Heart right ventricle (tissue), 16 donors: ENCODE results near the gene DHRS9. TPM values are rescaled to one million over a fixed set of nuclear protein-coding genes. Genes with fewer than 3 reads are reported as not detected.
A peak's percentile ranks its signal among the peaks of the same experiment; 100 is the strongest.

Source experiments
- ATAC-seq, 8 donors: fragments of 200-7000 bp; cut with Tn5 transposase; one replicate each; pipeline ENCODE4 v1.9.1; 2020; ENCODE audit warnings: mild to moderate bottlenecking in 8 of 8, moderate library complexity in 8 of 8, moderate number of reproducible peaks in 1 of 8
- DNase-seq, 2 donors: peaks; one replicate each; pipeline ENCODE4 v3.0.0-alpha.2; 2020
- H3K27ac ChIP-seq, 10 donors: fragments of 200-600 bp; sonication (generic) in 2 of 10; one replicate each; pipeline versions ENCODE4 v1.5.0 to v1.8.0; 2020 to 2022; ENCODE audit warnings: mild to moderate bottlenecking in 3 of 10
- H3K27me3 ChIP-seq, 7 donors: fragments of 200-600 bp; one replicate each; pipeline ENCODE4 v1.8.0; 2021 to 2022; ENCODE audit warnings: mild to moderate bottlenecking in 2 of 7
- H3K36me3 ChIP-seq, 9 donors: fragments of 200-600 bp; sonication (generic) in 1 of 9; one replicate each; pipeline versions ENCODE4 v1.5.0 to v1.8.0; 2020 to 2022; ENCODE audit warnings: mild to moderate bottlenecking in 2 of 9
- H3K4me1 ChIP-seq, 9 donors: fragments of 200-600 bp; sonication (generic) in 1 of 9; one replicate each; pipeline versions ENCODE4 v1.5.0 to v1.8.0; 2020 to 2022; ENCODE audit warnings: mild to moderate bottlenecking in 4 of 9
- H3K4me3 ChIP-seq, 10 donors: fragments of 200-600 bp; sonication (generic) in 2 of 10; one replicate each; pipeline versions ENCODE4 v1.5.0 to v1.8.0; 2020 to 2022; ENCODE audit warnings: mild to moderate bottlenecking in 7 of 10, moderate library complexity in 2 of 10
- H3K9me3 ChIP-seq, 11 donors: fragments of 200-600 bp in 10 of 11; sonication (generic) in 2 of 11; one replicate each; pipeline versions ENCODE4 v1.5.0 to v1.8.0; 2013 to 2022; ENCODE audit warnings: mild to moderate bottlenecking in 2 of 11, control low read depth in 1 of 11, moderate library complexity in 1 of 11
- WGBS, 2 donors: extraction: QIAGEN DNeasy Blood & Tissue Kit; methylation state at CpG; one replicate each; pipeline ENCODE4 v1.1.7; 2013; ENCODE audit warnings: inconsistent platforms in 1 of 2; 5-methylcytosine and 5-hydroxymethylcytosine counted together
- intact Hi-C, 10 donors: fragments of 100-400 bp; cut with DNase I; formaldehyde crosslinking; loops; one replicate each; pipeline versions ENCODE4 v1.11.1 to v1.14.2; 2022
- polyA plus RNA-seq, 2 donors: library from polyadenylated mRNA; stranded (reverse); fragments of 200-250 nt; gene quantifications; one replicate each; pipeline ENCODE4 v1.2.3, GENCODE V29; 2013
- total RNA-seq, 10 donors: library from RNA; stranded (reverse); fragmentation: NEBNext Ultra II Directional in 3 of 10; extraction: Animal tissue kit (Norgen Biotek cat#: 25700) in 3 of 10; gene quantifications; one replicate each; pipeline versions ENCODE4 v1.2.1 to v1.2.4, GENCODE V29; 2021 to 2023
- TF ChIP-seq, protein P1 (sequence below), 9 donors: fragments of 200-600 bp; sonication (generic) in 2 of 9; IDR thresholded peaks; one replicate each; pipeline versions ENCODE4 v1.5.0 to v1.8.0; 2021 to 2022; ENCODE audit warnings: antibody characterized with exemption in 9 of 9, mild to moderate bottlenecking in 5 of 9, moderate library complexity in 1 of 9
- donor health status: Arrhythmogenic right ventricular cardiomyopathy.
- donor health status: ischemic (EF 13 %, LVEDD 7.1; RV severe dilation, severe dysfunction).
- donor health status: healthy with polysubstance abuse.
- donor health status: DM: no; HTN: yes; CAD: no.
- donor health status: DM: no; HTN: no; CAD: no.
- donor health status: ischemic (EF 25% LVEDD 6.9; RV normal size, moderate dysfunction).
- donor health status: ischemic (EF 25% LVEDD 5.7; RV mildly dilated, moderate dysfunction).
- donor health status: healthy.
- donor health status: DM: yes; HTN: yes; CAD: no.
- donor health status: Ischemic cardiomyopathy.
- donor health status: ischemic (EF 35%, LVEDD 5.7; RV mildly dilated, moderate dysfunction).
- donor health status: nonischemic (EF 11% LVEDD 7.7; RV severe dilation, severe dysfunction).
- donor health status: DM: yes; HTN: yes; CAD: no.
- donor health status: PGD.
- donor health status: ischemic (EF 29% LVEDD 5.4; RV normal size, mild dysfunction).
- donor health status: nonischemic (EF 23%, LVEDD 6.1; RV moderate dilation, normal function).

Gene DHRS9
- total and polyA plus RNA-seq, 12 donors = 0.17 to 10.4 (median 1.5) TPM

DNA sequence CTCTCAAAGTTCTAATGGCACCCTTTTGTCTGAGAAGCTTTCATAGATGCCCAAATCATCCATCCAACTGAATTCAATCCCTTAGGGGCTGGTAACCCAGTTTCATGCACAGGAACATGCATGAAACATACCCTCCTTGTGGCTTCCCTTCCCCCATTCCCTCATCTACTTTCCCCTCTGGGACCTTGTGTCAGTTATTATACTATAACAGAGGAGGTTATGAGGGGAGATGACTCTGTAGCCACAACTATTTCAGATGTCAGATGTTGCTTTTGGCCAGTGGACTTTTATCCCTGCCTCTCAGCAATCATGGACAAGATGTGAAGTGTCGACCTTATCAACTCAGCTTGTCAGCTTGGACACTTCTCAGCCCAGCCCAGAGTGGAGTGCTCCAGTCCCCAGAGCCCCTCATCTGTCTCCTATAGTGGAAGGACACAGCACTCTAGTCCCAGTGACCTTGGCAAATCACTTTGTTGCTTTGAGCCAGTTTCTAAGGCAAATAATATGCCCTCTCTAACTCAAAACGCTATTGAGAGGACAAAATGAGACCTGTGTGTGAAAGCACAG is 8.4 kb downstream of the DHRS9 start:
- TF ChIP-seq, protein P1, sequence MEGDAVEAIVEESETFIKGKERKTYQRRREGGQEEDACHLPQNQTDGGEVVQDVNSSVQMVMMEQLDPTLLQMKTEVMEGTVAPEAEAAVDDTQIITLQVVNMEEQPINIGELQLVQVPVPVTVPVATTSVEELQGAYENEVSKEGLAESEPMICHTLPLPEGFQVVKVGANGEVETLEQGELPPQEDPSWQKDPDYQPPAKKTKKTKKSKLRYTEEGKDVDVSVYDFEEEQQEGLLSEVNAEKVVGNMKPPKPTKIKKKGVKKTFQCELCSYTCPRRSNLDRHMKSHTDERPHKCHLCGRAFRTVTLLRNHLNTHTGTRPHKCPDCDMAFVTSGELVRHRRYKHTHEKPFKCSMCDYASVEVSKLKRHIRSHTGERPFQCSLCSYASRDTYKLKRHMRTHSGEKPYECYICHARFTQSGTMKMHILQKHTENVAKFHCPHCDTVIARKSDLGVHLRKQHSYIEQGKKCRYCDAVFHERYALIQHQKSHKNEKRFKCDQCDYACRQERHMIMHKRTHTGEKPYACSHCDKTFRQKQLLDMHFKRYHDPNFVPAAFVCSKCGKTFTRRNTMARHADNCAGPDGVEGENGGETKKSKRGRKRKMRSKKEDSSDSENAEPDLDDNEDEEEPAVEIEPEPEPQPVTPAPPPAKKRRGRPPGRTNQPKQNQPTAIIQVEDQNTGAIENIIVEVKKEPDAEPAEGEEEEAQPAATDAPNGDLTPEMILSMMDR (IDR thresholded peaks at IDR 0.05) = no peak
- DNase-seq = peak in 1 of 2 donors; percentile 12
- intact Hi-C loops = loop anchor here in 1 of 10 donors (10.0 kb wide), 1 partner anchor 113 kb away; no protein-coding TSS in a partner anchor

DNA sequence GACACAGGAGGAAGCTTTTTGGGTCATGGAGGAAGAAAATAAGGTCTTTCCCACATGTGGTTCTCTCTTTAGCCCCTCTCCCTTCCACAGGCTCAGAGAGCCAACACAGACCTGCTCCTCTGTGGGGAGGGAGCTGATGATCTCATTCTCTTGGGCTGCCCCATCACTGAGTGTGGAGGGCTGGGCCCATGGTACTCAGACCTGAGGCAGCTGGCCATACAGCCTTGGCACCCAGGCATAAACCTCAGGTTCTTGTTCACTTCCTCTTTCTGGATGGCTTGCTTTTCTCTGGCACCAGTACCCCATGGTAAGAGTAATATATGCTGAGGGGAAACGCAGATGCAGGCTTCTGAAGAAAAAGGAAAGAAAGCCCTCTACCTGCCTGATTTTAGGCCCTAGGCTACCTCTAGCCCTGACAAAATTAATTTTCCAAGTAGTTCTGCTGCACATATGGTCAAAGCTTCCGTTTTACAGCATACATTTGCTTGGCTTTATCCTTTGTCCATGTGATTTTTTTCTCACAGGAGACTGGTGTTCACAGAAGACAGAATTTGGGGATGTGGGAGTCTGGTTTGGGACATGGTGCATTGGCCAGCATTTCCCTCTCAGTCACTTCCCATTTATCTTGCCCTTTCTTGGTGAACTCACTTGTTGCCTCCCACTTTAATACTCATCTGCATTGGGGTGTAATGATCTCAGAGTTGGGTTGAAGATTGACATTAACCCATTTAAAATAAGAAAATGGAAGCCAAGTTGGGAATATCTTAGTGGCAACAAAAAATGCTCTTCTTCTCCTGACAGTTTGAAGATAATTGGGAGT is 11.1 kb downstream of the DHRS9 start:
- Histone ChIP-seq H3K36me3 (no peaks in the 10 kb centered on the region), H3K4me3 (no peak overlapping the region), H3K4me1 (peaks cover 0 to 47% (median 6%) of the 10 kb centered on the region in 9 donors), H3K27ac (no peak overlapping the region), H3K27me3 (no peaks in the 10 kb centered on the region), H3K9me3 (peaks cover 0 to 8% (median 0%) of the 10 kb centered on the region in 11 donors)
- intact Hi-C loops = loop anchor here in 1 of 10 donors (10.0 kb wide), 1 partner anchor 116 kb away; no protein-coding TSS in a partner anchor
- DNase-seq = no peak
- TF ChIP-seq, protein P1 (IDR thresholded peaks at IDR 0.05) = no peak
- WGBS, 2 donors = 79 to 81% methylated on average over 2 of the region's 2 CpGs
- peak in 3 of 8 donors; percentile 25 to 52 (median 47) for ATAC-seq

More for the DNA sequence above, 8.4 kb downstream of the DHRS9 start:
- H3K27ac ChIP-seq = peak overlapping the region in 5 of 10 donors; percentile 10 to 41 (median 26)
- H3K4me3 ChIP-seq = no peak overlapping the region
- no peaks in the 10 kb centered on the region for H3K9me3 ChIP-seq
- H3K36me3 ChIP-seq = no peaks in the 10 kb centered on the region
- WGBS, 2 donors = 13% methylated on average over 2 of the region's 2 CpGs
- ATAC-seq = peak in 6 of 8 donors; percentile 50 to 88 (median 78)
- H3K27me3 ChIP-seq = no peaks in the 10 kb centered on the region
- H3K4me1 ChIP-seq = peaks cover 0 to 59% (median 6%) of the 10 kb centered on the region in 9 donors

DNA sequence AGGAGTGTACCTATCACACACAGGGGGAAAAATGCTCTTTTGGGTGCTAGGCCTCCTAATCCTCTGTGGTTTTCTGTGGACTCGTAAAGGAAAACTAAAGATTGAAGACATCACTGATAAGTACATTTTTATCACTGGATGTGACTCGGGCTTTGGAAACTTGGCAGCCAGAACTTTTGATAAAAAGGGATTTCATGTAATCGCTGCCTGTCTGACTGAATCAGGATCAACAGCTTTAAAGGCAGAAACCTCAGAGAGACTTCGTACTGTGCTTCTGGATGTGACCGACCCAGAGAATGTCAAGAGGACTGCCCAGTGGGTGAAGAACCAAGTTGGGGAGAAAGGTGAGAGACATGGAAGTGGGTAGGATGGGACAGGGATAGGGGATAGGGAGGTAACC is 12.2 kb downstream of the DHRS9 start:
- no peak for ATAC-seq
- TF ChIP-seq, protein P1 (IDR thresholded peaks at IDR 0.05) = no peak
- no peaks in the 10 kb centered on the region for H3K27me3 ChIP-seq
- no peak overlapping the region for H3K4me3 ChIP-seq
- DNase-seq = no peak
- H3K9me3 ChIP-seq = peaks cover 0 to 12% (median 0%) of the 10 kb centered on the region in 11 donors
- H3K27ac ChIP-seq = peak overlapping the region in 1 of 10 donors; percentile 1
- intact Hi-C loops = loop anchor here in 1 of 10 donors (10.0 kb wide), 1 partner anchor 117 kb away; no protein-coding TSS in a partner anchor
- 27 to 35% methylated on average over 5 of the region's 5 CpGs for WGBS, 2 donors
- peaks cover 0 to 47% (median 6%) of the 10 kb centered on the region in 9 donors for H3K4me1 ChIP-seq
- H3K36me3 ChIP-seq = no peaks in the 10 kb centered on the region

DNA sequence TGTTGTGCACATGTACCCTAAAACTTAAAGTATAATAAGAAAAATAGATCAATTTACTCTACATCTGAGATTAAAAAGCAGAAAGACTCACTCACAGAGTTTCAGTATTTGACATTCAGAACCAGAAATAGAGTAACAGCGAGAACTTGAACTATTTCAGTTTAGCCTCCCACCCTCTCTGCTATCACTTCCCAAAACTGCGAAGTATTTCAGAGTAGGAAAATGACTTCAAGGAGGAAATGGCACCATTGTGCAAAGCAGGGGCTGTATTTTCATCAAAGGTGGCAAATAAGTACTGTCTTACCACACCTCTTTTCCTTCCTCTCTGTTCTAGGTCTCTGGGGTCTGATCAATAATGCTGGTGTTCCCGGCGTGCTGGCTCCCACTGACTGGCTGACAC is 13.6 kb downstream of the DHRS9 start:
- peaks cover 0 to 41% (median 2%) of the 10 kb centered on the region in 9 donors for H3K4me1 ChIP-seq
- ATAC-seq (no peak), DNase-seq (no peak)
- TF ChIP-seq, protein P1 (IDR thresholded peaks at IDR 0.05) = no peak
- no peaks in the 10 kb centered on the region for H3K36me3 ChIP-seq
- peak overlapping the region in 1 of 10 donors; percentile 9 for H3K4me3 ChIP-seq
- intact Hi-C loops = loop anchor here in 1 of 10 donors (10.0 kb wide), 1 partner anchor 118 kb away; no protein-coding TSS in a partner anchor
- H3K9me3 ChIP-seq = peaks cover 0 to 12% (median 0%) of the 10 kb centered on the region in 11 donors
- H3K27me3 ChIP-seq = no peaks in the 10 kb centered on the region
- 73 to 84% methylated on average over 4 of the region's 4 CpGs for WGBS, 2 donors
- peak overlapping the region in 1 of 10 donors; percentile 54 for H3K27ac ChIP-seq
